Osteocyte (in vitro differentiated cells): ENCODE measurements around the gene RNU6-9. TPM values are rescaled to one million over a fixed set of nuclear protein-coding genes. Genes with fewer than 3 reads are reported as not detected.

Experiments
- DNase-seq: peaks from one replicate; pipeline ENCODE4 v3.0.0; 2021; ENCODE audit warnings: mixed read lengths; ENCODE audit not compliant: unreplicated experiment; ENCODE audit errors: extremely low spot score
- H3K27ac Mint-ChIP-seq: one replicate; pipeline ENCODE4 v1.8.0; 2021; ENCODE audit warnings: mild to moderate bottlenecking, mixed read lengths; ENCODE audit not compliant: unreplicated experiment
- H3K27me3 Mint-ChIP-seq: one replicate; pipeline ENCODE4 v1.8.0; 2021; ENCODE audit warnings: mixed read lengths; ENCODE audit not compliant: unreplicated experiment
- H3K36me3 Mint-ChIP-seq: one replicate; pipeline ENCODE4 v1.8.0; 2021; ENCODE audit warnings: mixed read lengths; ENCODE audit not compliant: unreplicated experiment
- H3K4me1 Mint-ChIP-seq: one replicate; pipeline ENCODE4 v1.8.0; 2021; ENCODE audit warnings: mixed read lengths; ENCODE audit not compliant: unreplicated experiment
- H3K4me3 Mint-ChIP-seq: one replicate; pipeline ENCODE4 v1.8.0; 2021; ENCODE audit warnings: mild to moderate bottlenecking, moderate library complexity, mixed read lengths; ENCODE audit not compliant: unreplicated experiment
- H3K9me3 Mint-ChIP-seq: one replicate; pipeline ENCODE4 v1.8.0; 2021; ENCODE audit warnings: mixed read lengths; ENCODE audit not compliant: unreplicated experiment
- total RNA-seq: library from RNA; stranded (reverse); gene quantifications from 2 replicates; pipeline ENCODE4 v1.2.1, GENCODE V29; 2021
- TF ChIP-seq, protein P1 (sequence below): fragments of 200-600 bp; sonication (generic); IDR thresholded peaks from 2 replicates; pipeline ENCODE4 v1.5.0; 2021; ENCODE audit warnings: antibody characterized with exemption, mild to moderate bottlenecking, moderate library complexity

Gene RNU6-9
- total RNA-seq, 1 donor from 2014 or later: not detected

DNA sequence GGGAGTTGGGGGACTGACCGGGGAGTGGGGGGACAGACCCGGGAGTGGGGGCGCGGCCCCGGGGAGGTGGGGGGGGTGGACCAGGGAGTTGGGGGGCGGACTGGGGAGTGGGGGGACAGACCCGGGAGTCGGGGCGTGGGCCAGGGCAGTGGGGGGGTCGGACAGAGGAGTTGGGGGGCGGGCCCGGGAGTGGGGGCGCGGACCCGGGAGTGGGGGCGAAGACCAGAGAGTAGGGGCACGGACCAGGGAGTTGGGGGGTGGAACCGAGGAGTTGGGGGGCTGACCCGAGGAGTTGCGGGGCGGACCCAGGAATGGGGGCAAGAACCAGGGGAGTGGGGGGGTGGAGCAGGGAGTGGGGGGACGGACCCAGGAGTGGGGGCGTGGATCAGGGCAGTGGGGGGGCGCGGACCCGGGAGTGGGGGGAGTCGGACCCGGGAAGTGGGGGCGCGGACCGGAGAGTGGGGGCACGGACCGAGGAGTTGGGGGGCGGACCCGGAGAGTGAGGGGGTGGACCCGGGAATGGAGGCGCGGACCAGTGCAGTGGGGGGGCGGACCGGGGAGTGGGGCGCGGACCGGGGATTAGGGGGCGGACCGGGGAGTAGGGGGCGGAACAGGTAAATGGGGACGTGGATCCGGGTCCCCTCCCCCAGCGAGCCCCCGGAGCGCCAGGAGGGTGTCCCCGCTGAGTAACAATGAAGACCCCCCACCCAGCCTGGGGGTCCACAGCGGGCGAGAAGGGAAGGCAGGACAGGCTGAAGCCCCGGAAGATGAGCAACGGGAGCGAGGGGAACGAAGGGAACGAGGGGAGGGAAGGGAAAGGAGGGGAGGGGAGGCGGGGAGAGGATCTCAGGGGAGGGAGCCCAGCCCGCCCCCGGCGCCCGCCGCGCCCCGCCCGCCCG lies 19.1 kb downstream of the RNU6-9 start:
- peaks cover 10% of the 10 kb centered on the region for H3K4me1 Mint-ChIP-seq
- H3K27ac Mint-ChIP-seq: peak overlapping the region; percentile 64
- TF ChIP-seq, protein P1, sequence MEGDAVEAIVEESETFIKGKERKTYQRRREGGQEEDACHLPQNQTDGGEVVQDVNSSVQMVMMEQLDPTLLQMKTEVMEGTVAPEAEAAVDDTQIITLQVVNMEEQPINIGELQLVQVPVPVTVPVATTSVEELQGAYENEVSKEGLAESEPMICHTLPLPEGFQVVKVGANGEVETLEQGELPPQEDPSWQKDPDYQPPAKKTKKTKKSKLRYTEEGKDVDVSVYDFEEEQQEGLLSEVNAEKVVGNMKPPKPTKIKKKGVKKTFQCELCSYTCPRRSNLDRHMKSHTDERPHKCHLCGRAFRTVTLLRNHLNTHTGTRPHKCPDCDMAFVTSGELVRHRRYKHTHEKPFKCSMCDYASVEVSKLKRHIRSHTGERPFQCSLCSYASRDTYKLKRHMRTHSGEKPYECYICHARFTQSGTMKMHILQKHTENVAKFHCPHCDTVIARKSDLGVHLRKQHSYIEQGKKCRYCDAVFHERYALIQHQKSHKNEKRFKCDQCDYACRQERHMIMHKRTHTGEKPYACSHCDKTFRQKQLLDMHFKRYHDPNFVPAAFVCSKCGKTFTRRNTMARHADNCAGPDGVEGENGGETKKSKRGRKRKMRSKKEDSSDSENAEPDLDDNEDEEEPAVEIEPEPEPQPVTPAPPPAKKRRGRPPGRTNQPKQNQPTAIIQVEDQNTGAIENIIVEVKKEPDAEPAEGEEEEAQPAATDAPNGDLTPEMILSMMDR: no peak
- no peaks in the 10 kb centered on the region for H3K36me3 Mint-ChIP-seq
- H3K27me3 Mint-ChIP-seq: no peaks in the 10 kb centered on the region
- no peaks in the 10 kb centered on the region for H3K9me3 Mint-ChIP-seq
- DNase-seq: no peak
- H3K4me3 Mint-ChIP-seq: peak overlapping the region; percentile 75

DNA sequence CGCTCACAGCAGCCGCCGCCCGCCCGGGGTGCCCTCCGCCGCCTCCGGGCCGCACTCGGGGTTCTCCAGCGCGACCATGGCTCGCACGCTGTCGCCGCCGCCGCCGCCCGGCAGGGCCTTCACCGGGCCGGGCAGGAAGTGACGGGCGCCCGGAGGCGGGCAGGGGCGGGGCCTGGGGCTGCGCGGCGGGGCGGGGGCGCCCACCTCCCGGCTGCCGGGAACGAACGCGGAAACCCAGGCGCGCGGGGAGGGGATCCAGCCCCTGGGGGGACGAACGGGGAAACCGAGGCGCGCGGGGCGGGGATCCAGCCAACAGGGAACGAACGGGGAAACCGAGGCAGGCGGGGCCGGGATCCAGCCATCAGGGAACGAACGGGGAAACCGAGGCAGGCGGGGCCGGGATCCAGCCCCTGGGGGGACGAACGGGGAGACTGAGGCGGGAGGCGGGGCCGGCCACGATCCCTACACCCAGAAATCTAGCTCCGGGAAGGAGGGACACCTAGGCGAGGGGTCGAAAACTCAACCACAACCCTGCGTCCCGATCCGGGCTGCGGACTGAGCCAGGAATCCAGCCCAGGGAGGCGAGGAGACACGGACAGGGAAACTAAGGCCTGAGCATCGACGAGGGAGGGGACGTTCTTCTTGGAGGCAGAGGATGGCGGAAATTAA lies 19.9 kb downstream of the RNU6-9 start, which contains the start of gene R3HDM4:
R3HDM4 (minus strand) TSS at position 140 of the 669 bp plus-strand sequence; CDS start at position 78, 62 bp downstream.
- DNase-seq: peak; percentile 92
- Mint-ChIP-seq H3K36me3 (no peaks in the 10 kb centered on the region), H3K4me1 (peaks cover 12% of the 10 kb centered on the region), H3K27ac (peak within 1 kb of the TSS; percentile 79), H3K4me3 (peak within 1 kb of the TSS; percentile 75), H3K27me3 (peaks cover 2% of the 10 kb centered on the region), H3K9me3 (no peaks in the 10 kb centered on the region)
- TF ChIP-seq, protein P1: no peak

DNA sequence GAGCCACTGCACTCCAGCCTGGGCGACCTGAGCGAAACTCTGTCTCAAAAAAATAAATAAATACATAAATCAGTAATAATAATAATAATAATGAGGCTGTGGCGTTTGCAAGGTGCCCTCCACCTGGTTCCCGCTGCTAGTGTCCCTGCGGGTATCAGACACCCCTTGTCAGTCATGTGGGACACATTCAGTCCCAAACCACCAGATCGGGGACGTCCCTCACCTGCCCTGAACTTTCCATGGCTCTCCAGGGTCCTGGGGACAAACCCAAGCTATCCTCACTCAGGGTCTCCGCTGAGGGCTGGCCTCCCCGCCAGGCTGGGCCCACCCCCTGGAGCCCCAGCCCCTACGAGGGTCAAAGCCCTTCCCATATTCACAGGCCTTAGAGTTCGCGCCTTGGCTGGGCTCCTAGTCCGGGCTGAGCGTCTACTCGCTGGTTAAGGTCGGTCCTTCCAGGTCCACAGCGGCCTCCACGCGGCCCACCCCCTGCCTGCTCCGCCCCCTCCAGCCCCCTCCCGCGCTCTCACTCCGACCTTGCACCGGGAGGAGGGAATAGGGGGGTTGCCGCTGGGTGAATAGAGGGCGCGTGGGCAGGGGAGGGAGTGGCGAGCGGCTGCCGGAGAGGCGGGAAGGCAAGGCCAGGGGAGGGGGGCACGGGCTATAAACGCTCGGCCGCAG lies 23.5 kb downstream of the RNU6-9 start:
- Mint-ChIP-seq H3K4me1 (peaks cover 11% of the 10 kb centered on the region), H3K4me3 (no peak overlapping the region), H3K27me3 (peaks cover 10% of the 10 kb centered on the region), H3K9me3 (no peaks in the 10 kb centered on the region), H3K27ac (no peak overlapping the region), H3K36me3 (no peaks in the 10 kb centered on the region)
- TF ChIP-seq, protein P1: no peak
- no peak for DNase-seq

DNA sequence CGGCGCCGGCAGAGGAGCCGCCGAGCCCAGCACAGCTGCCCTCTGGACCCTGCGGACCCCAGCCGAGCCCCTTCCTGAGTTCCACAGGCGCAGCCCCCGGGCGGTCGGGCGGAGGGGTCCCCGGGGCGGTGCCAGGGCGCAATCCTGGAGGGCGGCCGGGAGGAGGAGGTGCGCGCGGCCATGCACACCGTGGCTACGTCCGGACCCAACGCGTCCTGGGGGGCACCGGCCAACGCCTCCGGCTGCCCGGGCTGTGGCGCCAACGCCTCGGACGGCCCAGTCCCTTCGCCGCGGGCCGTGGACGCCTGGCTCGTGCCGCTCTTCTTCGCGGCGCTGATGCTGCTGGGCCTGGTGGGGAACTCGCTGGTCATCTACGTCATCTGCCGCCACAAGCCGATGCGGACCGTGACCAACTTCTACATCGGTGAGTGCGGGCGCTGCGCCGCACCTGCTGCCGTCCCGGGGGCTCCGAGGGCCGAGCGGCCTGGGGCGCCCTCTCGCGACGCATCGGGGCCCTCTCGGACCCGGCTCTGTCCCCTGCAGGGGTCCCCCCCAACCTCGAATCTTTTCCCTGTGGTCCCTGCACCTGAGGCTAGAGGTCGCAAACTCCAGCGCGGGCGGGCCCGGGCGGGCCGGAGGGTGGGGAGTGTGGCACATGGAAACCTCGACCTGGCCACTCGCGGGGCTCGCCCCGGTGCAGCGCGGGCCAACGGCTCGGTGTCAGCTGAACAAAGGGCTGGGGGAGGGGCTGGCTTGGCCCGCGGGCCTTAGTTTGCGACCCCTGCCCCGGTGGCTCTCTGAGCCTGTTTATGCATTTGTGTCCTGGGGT lies 24.3 kb downstream of the RNU6-9 start, which contains the start of gene KISS1R:
KISS1R (plus strand) TSS at position 11 of the 829 bp plus-strand sequence; CDS start at position 181, 170 bp downstream.
- no peak for DNase-seq
- Mint-ChIP-seq H3K4me3 (no peak within 1 kb of the TSS), H3K27me3 (peaks cover 10% of the 10 kb centered on the region), H3K4me1 (peaks cover 14% of the 10 kb centered on the region), H3K27ac (no peak within 1 kb of the TSS), H3K36me3 (no peaks in the 10 kb centered on the region), H3K9me3 (no peaks in the 10 kb centered on the region)
- TF ChIP-seq, protein P1: peak; percentile 61
